DND-41 (cell line): ENCODE results near the gene MEAF6.

ENCODE experiments used
- ATAC-seq: fragments of 200-7000 bp; cut with Tn5 transposase; 3 replicates; pipeline ENCODE4 v1.9.1; 2021; ENCODE audit warnings: low read depth; ENCODE audit not compliant: insufficient read depth
- DNase-seq: peaks from one replicate; pipeline ENCODE4 v3.0.0-alpha.2; 2020
- H2AFZ ChIP-seq: 2 replicates; pipeline ENCODE4 v1.6.0; 2012; ENCODE audit warnings: low read depth, low read length
- H3K27ac ChIP-seq: 2 replicates; pipeline ENCODE4 v1.5.1; 2012; ENCODE audit warnings: low read length, inconsistent platforms
- H3K27me3 ChIP-seq: fragments of 200-600 bp; sonication (generic); 2 replicates; pipeline ENCODE4 v1.6.0; 2012; ENCODE audit warnings: low read length, mild to moderate bottlenecking, inconsistent platforms; ENCODE audit not compliant: insufficient read depth, poor library complexity
- H3K36me3 ChIP-seq: 2 replicates; pipeline ENCODE4 v1.5.1; 2012; ENCODE audit warnings: low read length, inconsistent platforms; ENCODE audit not compliant: insufficient read depth
- H3K4me1 ChIP-seq: 2 replicates; pipeline ENCODE4 v1.5.1; 2012; ENCODE audit warnings: mild to moderate bottlenecking, low read length; ENCODE audit not compliant: insufficient read depth
- H3K4me2 ChIP-seq: 2 replicates; pipeline ENCODE4 v1.6.0; 2012; ENCODE audit warnings: mild to moderate bottlenecking, moderate library complexity, low read length, inconsistent platforms; ENCODE audit not compliant: insufficient read depth
- H3K4me3 ChIP-seq, 2 experiments: fragments of 200-600 bp in 1 of 2; shearing (Covaris generic) in 1 of 2; 2 replicates each; pipeline ENCODE4 v1.5.1; 2012 to 2016; ENCODE audit warnings: inconsistent platforms in 2 of 2, low read length in 2 of 2, mild to moderate bottlenecking in 2 of 2, low read depth in 1 of 2, moderate library complexity in 1 of 2
- H3K79me2 ChIP-seq: 2 replicates; pipeline ENCODE4 v1.6.0; 2012; ENCODE audit warnings: low read length, inconsistent platforms; ENCODE audit not compliant: insufficient read depth
- H3K9ac ChIP-seq: 2 replicates; pipeline ENCODE4 v1.6.0; 2012; ENCODE audit warnings: low read depth, mild to moderate bottlenecking, inconsistent platforms, low read length, moderate library complexity
- H3K9me3 ChIP-seq: 2 replicates; pipeline ENCODE4 v1.5.1; 2012; ENCODE audit warnings: low read length, moderate library complexity, mild to moderate bottlenecking, inconsistent platforms; ENCODE audit not compliant: insufficient read depth, severe bottlenecking
- H4K20me1 ChIP-seq: 2 replicates; pipeline ENCODE4 v1.6.0; 2012; ENCODE audit warnings: low read length; ENCODE audit not compliant: insufficient read depth
- EZH2 ChIP-seq: IDR thresholded peaks from 3 replicates; pipeline ENCODE4 v1.6.1; 2012; ENCODE audit warnings: borderline replicate concordance, low read depth, mild to moderate bottlenecking, moderate library complexity, low read length, inconsistent platforms; ENCODE audit not compliant: severe bottlenecking
- TF ChIP-seq, protein P1 (sequence below): IDR thresholded peaks from 2 replicates; pipeline ENCODE4 v1.5.1; 2012; ENCODE audit warnings: borderline replicate concordance, low read length, moderate library complexity, mild to moderate bottlenecking; ENCODE audit not compliant: poor library complexity, severe bottlenecking; ENCODE audit errors: extremely low read depth

MEAF6 gene

DNA sequence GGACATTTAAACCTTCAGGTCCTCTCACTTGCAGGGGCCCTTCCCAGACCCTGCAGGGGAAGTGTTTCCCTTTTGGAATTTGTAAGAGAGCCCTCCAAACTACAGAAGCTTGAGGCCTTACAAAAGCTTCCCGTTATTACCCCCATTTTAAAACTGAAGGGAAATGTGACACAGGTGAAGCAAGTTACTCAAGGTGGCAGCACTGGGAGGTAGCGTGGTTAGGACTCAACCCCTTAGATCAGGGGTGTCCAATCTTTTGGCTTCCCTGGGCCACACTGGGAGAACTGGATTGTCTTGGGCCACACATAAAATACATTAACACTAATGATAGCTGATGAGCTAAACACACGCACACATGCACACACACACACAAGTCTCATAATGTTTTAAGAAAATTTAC is 56.0 kb downstream of the MEAF6 start:
- no peak overlapping the region for H3K4me2 ChIP-seq
- no peak overlapping the region for H2AFZ ChIP-seq
- H4K20me1 ChIP-seq: no peaks in the 10 kb centered on the region
- DNase-seq: no peak
- H3K4me3 ChIP-seq: no peak overlapping the region
- no peak for ATAC-seq
- no peaks in the 10 kb centered on the region for H3K9me3 ChIP-seq
- H3K36me3 ChIP-seq: no peaks in the 10 kb centered on the region
- no peaks in the 10 kb centered on the region for H3K4me1 ChIP-seq
- no peaks in the 10 kb centered on the region for H3K27me3 ChIP-seq
- TF ChIP-seq, protein P1, sequence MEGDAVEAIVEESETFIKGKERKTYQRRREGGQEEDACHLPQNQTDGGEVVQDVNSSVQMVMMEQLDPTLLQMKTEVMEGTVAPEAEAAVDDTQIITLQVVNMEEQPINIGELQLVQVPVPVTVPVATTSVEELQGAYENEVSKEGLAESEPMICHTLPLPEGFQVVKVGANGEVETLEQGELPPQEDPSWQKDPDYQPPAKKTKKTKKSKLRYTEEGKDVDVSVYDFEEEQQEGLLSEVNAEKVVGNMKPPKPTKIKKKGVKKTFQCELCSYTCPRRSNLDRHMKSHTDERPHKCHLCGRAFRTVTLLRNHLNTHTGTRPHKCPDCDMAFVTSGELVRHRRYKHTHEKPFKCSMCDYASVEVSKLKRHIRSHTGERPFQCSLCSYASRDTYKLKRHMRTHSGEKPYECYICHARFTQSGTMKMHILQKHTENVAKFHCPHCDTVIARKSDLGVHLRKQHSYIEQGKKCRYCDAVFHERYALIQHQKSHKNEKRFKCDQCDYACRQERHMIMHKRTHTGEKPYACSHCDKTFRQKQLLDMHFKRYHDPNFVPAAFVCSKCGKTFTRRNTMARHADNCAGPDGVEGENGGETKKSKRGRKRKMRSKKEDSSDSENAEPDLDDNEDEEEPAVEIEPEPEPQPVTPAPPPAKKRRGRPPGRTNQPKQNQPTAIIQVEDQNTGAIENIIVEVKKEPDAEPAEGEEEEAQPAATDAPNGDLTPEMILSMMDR: no peak
- TF ChIP-seq EZH2: no peak
- no peaks in the 10 kb centered on the region for H3K79me2 ChIP-seq
- H3K27ac ChIP-seq: no peak overlapping the region
- H3K9ac ChIP-seq: no peak overlapping the region

DNA sequence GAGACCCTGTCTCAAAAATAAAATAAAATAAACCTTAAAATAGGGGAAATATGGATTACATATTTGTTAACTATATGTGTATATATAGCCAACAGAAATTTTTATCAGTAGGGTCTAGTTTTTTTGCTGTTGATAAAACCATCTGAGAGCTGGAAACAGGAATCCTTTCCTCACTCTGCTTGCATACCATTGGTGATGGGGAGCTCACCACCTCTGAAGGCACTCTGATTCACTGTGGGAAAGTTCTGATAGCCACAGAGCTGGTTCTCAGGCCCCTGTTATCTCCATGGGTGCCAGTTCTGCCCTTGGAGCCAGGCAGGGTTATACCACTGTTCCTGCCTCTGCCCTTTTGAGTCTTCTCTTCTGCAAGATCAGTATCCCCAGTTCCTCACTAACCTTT is 58.0 kb downstream of the MEAF6 start:
- no peak overlapping the region for H2AFZ ChIP-seq
- H3K27me3 ChIP-seq: no peaks in the 10 kb centered on the region
- H3K4me3 ChIP-seq: no peak overlapping the region
- no peak overlapping the region for H3K27ac ChIP-seq
- no peaks in the 10 kb centered on the region for H3K79me2 ChIP-seq
- no peaks in the 10 kb centered on the region for H3K9me3 ChIP-seq
- no peaks in the 10 kb centered on the region for H3K36me3 ChIP-seq
- no peak for TF ChIP-seq EZH2
- TF ChIP-seq, protein P1: no peak
- DNase-seq: no peak
- H3K4me1 ChIP-seq: no peaks in the 10 kb centered on the region
- ATAC-seq: no peak
- H3K9ac ChIP-seq: no peak overlapping the region
- no peak overlapping the region for H3K4me2 ChIP-seq
- no peaks in the 10 kb centered on the region for H4K20me1 ChIP-seq

DNA sequence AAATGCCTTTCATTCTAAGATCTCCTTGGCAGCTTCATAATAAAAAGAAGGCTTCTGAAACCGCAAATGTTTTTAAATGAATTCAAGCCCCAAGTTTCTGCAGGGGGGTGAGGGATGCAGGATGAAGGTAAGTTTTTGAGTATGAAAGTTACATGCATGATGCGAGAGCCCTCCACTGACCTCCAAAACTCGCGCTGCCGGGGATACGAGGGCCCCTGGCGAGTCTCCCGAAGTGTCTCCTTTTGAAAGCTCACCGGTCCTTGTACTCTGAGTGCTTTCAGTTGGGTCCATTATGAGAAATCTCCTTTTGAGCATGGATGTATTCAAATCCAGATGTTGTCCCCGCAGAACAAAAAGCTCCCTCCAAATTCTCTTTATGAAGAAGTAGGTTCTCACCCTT is 59.0 kb downstream of the MEAF6 start:
- Histone ChIP-seq H3K79me2 (no peaks in the 10 kb centered on the region), H3K27ac (no peak overlapping the region), H3K27me3 (no peaks in the 10 kb centered on the region), H3K36me3 (no peaks in the 10 kb centered on the region), H2AFZ (no peak overlapping the region), H3K4me1 (no peaks in the 10 kb centered on the region), H4K20me1 (no peaks in the 10 kb centered on the region), H3K9ac (no peak overlapping the region), H3K4me3 (no peak overlapping the region), H3K9me3 (no peaks in the 10 kb centered on the region), H3K4me2 (no peak overlapping the region)
- no peak for ATAC-seq
- TF ChIP-seq, protein P1: no peak
- no peak for TF ChIP-seq EZH2
- DNase-seq: no peak

DNA sequence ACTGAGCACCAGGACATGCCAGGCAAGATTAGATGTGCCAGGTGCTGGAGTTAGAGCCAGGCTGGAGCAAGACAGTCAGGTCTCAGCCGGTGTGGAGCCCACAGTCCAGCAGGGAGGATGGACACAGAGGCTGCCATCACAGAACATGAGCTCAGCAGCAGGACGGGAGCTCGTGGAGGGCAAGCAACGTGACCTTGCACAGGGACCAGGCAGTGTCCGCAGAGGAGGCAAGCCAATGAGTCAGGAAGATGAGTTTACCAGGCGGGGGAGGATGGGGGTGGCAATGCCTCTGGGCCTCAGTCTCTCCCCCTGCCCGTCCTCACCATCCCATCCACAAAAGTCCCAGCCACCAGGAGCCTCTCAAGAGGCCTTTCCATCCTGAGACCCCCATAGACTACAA is 60.9 kb downstream of the MEAF6 start:
- Histone ChIP-seq H3K4me2 (no peak overlapping the region), H3K9ac (no peak overlapping the region), H3K36me3 (no peaks in the 10 kb centered on the region), H4K20me1 (0 out of 2 replicates have a peak, but pooled peaks cover 3% of the 10 kb centered on the region), H3K4me3 (no peak overlapping the region), H2AFZ (no peak overlapping the region), H3K9me3 (no peaks in the 10 kb centered on the region), H3K27ac (no peak overlapping the region), H3K79me2 (no peaks in the 10 kb centered on the region), H3K4me1 (no peaks in the 10 kb centered on the region), H3K27me3 (peaks cover 3% of the 10 kb centered on the region)
- no peak for DNase-seq
- no peak for ATAC-seq
- TF ChIP-seq, protein P1: no peak
- TF ChIP-seq EZH2: no peak
